Chondrocyte (in vitro differentiated cells): ENCODE measurements around the gene DUSP16. TPM values are rescaled to one million over a fixed set of nuclear protein-coding genes. Genes with fewer than 3 reads are reported as not detected.
"Not testable (repeated sequence)": the region's sequence is repeated elsewhere in the genome, so short reads cannot be mapped to it uniquely, and the experiment has no call there.

Experiments
- DNase-seq: peaks from one replicate; pipeline ENCODE4 v3.0.0; 2021; ENCODE audit warnings: mixed read lengths, low spot score
- H3K27ac Mint-ChIP-seq: one replicate; pipeline ENCODE4 v1.8.0; 2021; ENCODE audit warnings: mild to moderate bottlenecking, moderate library complexity, mixed read lengths; ENCODE audit not compliant: unreplicated experiment
- H3K27me3 Mint-ChIP-seq: 2 replicates; pipeline ENCODE4 v1.8.0; 2021; ENCODE audit warnings: low read depth, mixed read lengths
- H3K36me3 Mint-ChIP-seq: 2 replicates; pipeline ENCODE4 v1.8.0; 2021; ENCODE audit warnings: low read depth, mixed read lengths
- H3K4me1 Mint-ChIP-seq: 2 replicates; pipeline ENCODE4 v1.8.0; 2021; ENCODE audit warnings: low read depth, mild to moderate bottlenecking, mixed read lengths
- H3K4me3 Mint-ChIP-seq: one replicate; pipeline ENCODE4 v1.8.0; 2021; ENCODE audit warnings: mild to moderate bottlenecking, moderate library complexity, mixed read lengths; ENCODE audit not compliant: unreplicated experiment
- H3K9me3 Mint-ChIP-seq: 2 replicates; pipeline ENCODE4 v1.8.0; 2021; ENCODE audit warnings: low read depth, mixed read lengths
- CTCF ChIP-seq: fragments of 200-600 bp; sonication (generic); IDR thresholded peaks from 2 replicates; pipeline ENCODE4 v1.5.0; 2021; ENCODE audit warnings: antibody characterized with exemption, mild to moderate bottlenecking, moderate library complexity
- total RNA-seq: library from RNA; stranded (reverse); gene quantifications from 3 replicates; pipeline ENCODE4 v1.2.1, GENCODE V29; 2021

Gene DUSP16
- total RNA-seq, 1 donor from 2014 or later = 13.7 TPM

GRCh38 chr12:12506496-12506890 is 56.2 kb downstream of the DUSP16 start:
- H3K4me1 Mint-ChIP-seq = peaks cover 30% of the 10 kb centered on the region
- no peak overlapping the region for H3K4me3 Mint-ChIP-seq
- H3K27ac Mint-ChIP-seq = peak overlapping the region; percentile 46
- no peak for TF ChIP-seq CTCF
- no peaks in the 10 kb centered on the region for H3K36me3 Mint-ChIP-seq
- no peak for DNase-seq
- no peaks in the 10 kb centered on the region for H3K27me3 Mint-ChIP-seq
- H3K9me3 Mint-ChIP-seq = no peaks in the 10 kb centered on the region

GRCh38 chr12:12505544-12506495 is 56.8 kb downstream of the DUSP16 start:
- H3K4me3 Mint-ChIP-seq = no peak overlapping the region
- peak overlapping the region; percentile 42 for H3K27ac Mint-ChIP-seq
- H3K9me3 Mint-ChIP-seq = no peaks in the 10 kb centered on the region
- no peak for TF ChIP-seq CTCF
- no peaks in the 10 kb centered on the region for H3K27me3 Mint-ChIP-seq
- no peaks in the 10 kb centered on the region for H3K36me3 Mint-ChIP-seq
- DNase-seq = no peak
- peaks cover 30% of the 10 kb centered on the region for H3K4me1 Mint-ChIP-seq

GRCh38 chr12:12503384-12504078 is 59.1 kb downstream of the DUSP16 start:
- H3K4me1 Mint-ChIP-seq = peaks cover 26% of the 10 kb centered on the region
- no peak overlapping the region for H3K4me3 Mint-ChIP-seq
- TF ChIP-seq CTCF = no peak
- H3K27me3 Mint-ChIP-seq = no peaks in the 10 kb centered on the region
- H3K9me3 Mint-ChIP-seq = no peaks in the 10 kb centered on the region
- no peaks in the 10 kb centered on the region for H3K36me3 Mint-ChIP-seq
- H3K27ac Mint-ChIP-seq = no peak overlapping the region
- no peak for DNase-seq

GRCh38 chr12:12502815-12503151 is 59.9 kb downstream of the DUSP16 start:
- Mint-ChIP-seq H3K9me3 (no peaks in the 10 kb centered on the region), H3K4me3 (no peak overlapping the region), H3K4me1 (peaks cover 21% of the 10 kb centered on the region), H3K36me3 (no peaks in the 10 kb centered on the region), H3K27me3 (no peaks in the 10 kb centered on the region), H3K27ac (no peak overlapping the region)
- no peak for DNase-seq
- TF ChIP-seq CTCF = no peak

GRCh38 chr12:12502130-12502814 is 60.4 kb downstream of the DUSP16 start:
- H3K4me1 Mint-ChIP-seq = peaks cover 21% of the 10 kb centered on the region

More at GRCh38 chr12:12502130-12502814, 60.4 kb downstream of the DUSP16 start:
- H3K36me3 Mint-ChIP-seq, H3K9me3 Mint-ChIP-seq, H3K4me3 Mint-ChIP-seq, H3K27me3 Mint-ChIP-seq, H3K27ac Mint-ChIP-seq, DNase-seq: not testable (repeated sequence)
